Stimulated activated CD8-positive, alpha-beta memory T cell treated with anti-CD3 and anti-CD28 coated beads, Interleukin-12 subunit alpha, Interleukin-12 subunit beta, amount 100 ng/mL, for 1 hour (primary cell): ENCODE measurements around the gene LRRC37A2.
"Not testable (repeated sequence)": the region's sequence is repeated elsewhere in the genome, so short reads cannot be mapped to it uniquely, and the experiment has no call there.

Experiments
- DNase-seq: peaks from one replicate; pipeline ENCODE4 v3.0.0-alpha.2; 2020; ENCODE audit warnings: low read depth

Gene LRRC37A2

GRCh38 chr17:46512168-46512567, at the start of gene LRRC37A2:
LRRC37A2 (plus strand) TSS chr17:46512468; CDS start chr17:46512713, 245 bp downstream.
- DNase-seq = not testable (repeated sequence)

- DNase-seq = not testable (repeated sequence)
These were observed 44.6 kb upstream of the LRRC37A2 start for GRCh38 chr17:46467618-46468017.

- DNase-seq = not testable (repeated sequence)
These were observed 37.8 kb upstream of the LRRC37A2 start for GRCh38 chr17:46474489-46474888.

- DNase-seq = not testable (repeated sequence)
These were observed 36.7 kb upstream of the LRRC37A2 start for GRCh38 chr17:46475583-46475982.

- DNase-seq = not testable (repeated sequence)
These were observed 33.4 kb upstream of the LRRC37A2 start for GRCh38 chr17:46478823-46479222.

- DNase-seq = not testable (repeated sequence)
These were observed 31.0 kb upstream of the LRRC37A2 start for GRCh38 chr17:46481310-46481709.

- not testable (repeated sequence) for DNase-seq
These were observed 20.2 kb upstream of the LRRC37A2 start for GRCh38 chr17:46492021-46492420.

GRCh38 chr17:46499437-46500139, 12.7 kb upstream of the LRRC37A2 start:
- not testable (repeated sequence) for DNase-seq

GRCh38 chr17:46505896-46506295, 6.4 kb upstream of the LRRC37A2 start:
- not testable (repeated sequence) for DNase-seq

- not testable (repeated sequence) for DNase-seq
These were observed 22.4 kb downstream of the LRRC37A2 start for GRCh38 chr17:46534716-46535115.

- not testable (repeated sequence) for DNase-seq
These were observed 36.3 kb downstream of the LRRC37A2 start for GRCh38 chr17:46548607-46549006.

- not testable (repeated sequence) for DNase-seq
These were observed 46.9 kb downstream of the LRRC37A2 start for GRCh38 chr17:46559155-46559554.

GRCh38 chr17:46560048-46560447, 47.8 kb downstream of the LRRC37A2 start:
- not testable (repeated sequence) for DNase-seq

- not testable (repeated sequence) for DNase-seq
These were observed 54.0 kb downstream of the LRRC37A2 start for GRCh38 chr17:46566284-46566683.

GRCh38 chr17:46566980-46567379, 54.7 kb downstream of the LRRC37A2 start:
- not testable (repeated sequence) for DNase-seq

GRCh38 chr17:46571796-46572195, 59.5 kb downstream of the LRRC37A2 start:
- not testable (repeated sequence) for DNase-seq

- DNase-seq = peak; percentile 60
These were observed 67.1 kb downstream of the LRRC37A2 start, which contains the start of gene ARL17A for GRCh38 chr17:46579083-46580075. ARL17A (minus strand) TSS chr17:46579691; CDS start chr17:46576322, 3,369 bp downstream.

- DNase-seq = not testable (repeated sequence)
These were observed 67.8 kb downstream of the LRRC37A2 start for GRCh38 chr17:46580082-46580481.

GRCh38 chr17:46585444-46585843, 73.2 kb downstream of the LRRC37A2 start:
- not testable (repeated sequence) for DNase-seq

- DNase-seq = not testable (repeated sequence)
These were observed 78.2 kb downstream of the LRRC37A2 start, which contains the start of gene NSF for GRCh38 chr17:46590157-46591146. NSF (plus strand) TSS chr17:46590669; CDS start chr17:46590776, 107 bp downstream.

- not testable (repeated sequence) for DNase-seq
These were observed 79.1 kb downstream of the LRRC37A2 start for GRCh38 chr17:46591332-46591731.
